Parathyroid adenoma (tissue), 2 donors: ENCODE data around the gene ZNF324B.

Source experiments
- H2AFZ ChIP-seq: fragments of 300-600 bp; sonication (generic); one replicate; pipeline ENCODE4 v1.7.0; 2017; ENCODE audit warnings: antibody characterized with exemption, mild to moderate bottlenecking
- H3K27ac ChIP-seq: fragments of 300-600 bp; sonication (generic); one replicate; pipeline ENCODE4 v1.7.0; 2017
- H3K27me3 ChIP-seq: fragments of 300-600 bp; sonication (generic); one replicate; pipeline ENCODE4 v1.7.0; 2017; ENCODE audit warnings: low read length; ENCODE audit not compliant: control insufficient read depth, insufficient read depth
- H3K36me3 ChIP-seq: fragments of 300-600 bp; sonication (generic); one replicate; pipeline ENCODE4 v1.7.0; 2017; ENCODE audit warnings: low read length; ENCODE audit not compliant: control insufficient read depth, insufficient read depth
- H3K4me1 ChIP-seq: fragments of 300-600 bp; sonication (generic); one replicate; pipeline ENCODE4 v1.7.0; 2017; ENCODE audit warnings: control low read depth
- H3K4me2 ChIP-seq: fragments of 300-600 bp; sonication (generic); one replicate; pipeline ENCODE4 v1.7.0; 2017; ENCODE audit warnings: low read length
- H3K4me3 ChIP-seq: fragments of 300-600 bp; sonication (generic); one replicate; pipeline ENCODE4 v1.7.0; 2017; ENCODE audit warnings: low read depth, low read length
- H3K79me2 ChIP-seq: fragments of 300-600 bp; sonication (generic); one replicate; pipeline ENCODE4 v1.7.0; 2017; ENCODE audit warnings: control low read depth
- H3K9ac ChIP-seq: fragments of 300-600 bp; sonication (generic); one replicate; pipeline ENCODE4 v1.7.0; 2017; ENCODE audit warnings: mild to moderate bottlenecking
- H3K9me3 ChIP-seq: fragments of 300-600 bp; sonication (generic); one replicate; pipeline ENCODE4 v1.7.0; 2017; ENCODE audit warnings: low read length; ENCODE audit not compliant: control insufficient read depth
- CTCF ChIP-seq: fragments of 300-600 bp; sonication (generic); IDR thresholded peaks from one replicate; pipeline ENCODE4 v1.7.0; 2017; ENCODE audit warnings: antibody characterized with exemption, mild to moderate bottlenecking
- donor health status: primary hyperparathyroidism.

Gene ZNF324B

GRCh38 chr19:58475714-58476497 lies 24.5 kb downstream of the ZNF324B start, which contains the start of gene ZNF446:
ZNF446 (plus strand) TSS chr19:58476352; CDS start chr19:58477219, 867 bp downstream.
- Histone ChIP-seq H3K9ac (peak within 1 kb of the TSS; percentile 56), H3K9me3 (no peaks in the 10 kb centered on the region), H3K36me3 (no peaks in the 10 kb centered on the region), H3K4me1 (peaks cover 16% of the 10 kb centered on the region), H3K27ac (peak within 1 kb of the TSS; percentile 91), H3K4me2 (peak within 1 kb of the TSS; percentile 89), H2AFZ (peak within 1 kb of the TSS; percentile 89), H3K4me3 (peak within 1 kb of the TSS; percentile 95), H3K79me2 (no peaks in the 10 kb centered on the region), H3K27me3 (no peaks in the 10 kb centered on the region)
- no peak for TF ChIP-seq CTCF

GRCh38 chr19:58476498-58477015 lies 25.1 kb downstream of the ZNF324B start:
- Histone ChIP-seq H2AFZ (peak overlapping the region; percentile 89), H3K79me2 (no peaks in the 10 kb centered on the region), H3K27ac (peak overlapping the region; percentile 91), H3K9me3 (no peaks in the 10 kb centered on the region), H3K36me3 (no peaks in the 10 kb centered on the region), H3K9ac (peak overlapping the region; percentile 56), H3K4me2 (peak overlapping the region; percentile 89), H3K4me3 (peak overlapping the region; percentile 95), H3K4me1 (peaks cover 16% of the 10 kb centered on the region), H3K27me3 (no peaks in the 10 kb centered on the region)
- TF ChIP-seq CTCF: no peak

- H3K4me1 ChIP-seq: peaks cover 16% of the 10 kb centered on the region
- no peaks in the 10 kb centered on the region for H3K79me2 ChIP-seq
- H3K27ac ChIP-seq: peak overlapping the region; percentile 91
- peak overlapping the region; percentile 89 for H3K4me2 ChIP-seq
- peak overlapping the region; percentile 95 for H3K4me3 ChIP-seq
- peak overlapping the region; percentile 89 for H2AFZ ChIP-seq
- no peak overlapping the region for H3K9ac ChIP-seq
- H3K9me3 ChIP-seq: no peaks in the 10 kb centered on the region
- H3K36me3 ChIP-seq: no peaks in the 10 kb centered on the region
- H3K27me3 ChIP-seq: no peaks in the 10 kb centered on the region
- no peak for TF ChIP-seq CTCF
Observed at GRCh38 chr19:58477130-58477529, 25.7 kb downstream of the ZNF324B start.

GRCh38 chr19:58477871-58478270 lies 26.4 kb downstream of the ZNF324B start:
- Histone ChIP-seq H3K4me3 (no peak overlapping the region), H3K9me3 (no peaks in the 10 kb centered on the region), H3K27me3 (no peaks in the 10 kb centered on the region), H3K36me3 (no peaks in the 10 kb centered on the region), H3K4me1 (peaks cover 16% of the 10 kb centered on the region), H3K27ac (no peak overlapping the region), H3K9ac (no peak overlapping the region), H2AFZ (no peak overlapping the region), H3K4me2 (no peak overlapping the region), H3K79me2 (no peaks in the 10 kb centered on the region)
- no peak for TF ChIP-seq CTCF
